ENCODE measurements around the gene ZNF222.
A peak's percentile ranks its signal among the peaks of the same experiment; 100 is the strongest.

ZNF222 gene

DNA sequence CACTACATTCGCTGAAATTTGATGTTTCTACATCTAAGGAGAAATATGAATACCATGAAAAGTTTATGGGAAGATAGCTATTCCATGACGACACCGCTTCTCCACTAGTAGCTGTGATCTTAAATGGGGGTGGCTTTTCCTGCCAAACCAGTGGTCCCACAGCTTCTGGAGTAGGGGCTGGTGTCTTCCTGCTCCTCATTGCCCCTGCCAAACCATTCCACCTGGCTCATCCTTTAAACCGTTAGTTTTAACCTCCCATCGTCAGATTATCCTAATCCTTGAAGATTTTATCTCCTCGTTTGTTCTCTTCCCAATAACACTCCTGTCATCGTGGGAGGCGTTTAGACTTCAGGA lies 23.0 kb upstream of the ZNF222 start:
- TF ChIP-seq, protein P1, sequence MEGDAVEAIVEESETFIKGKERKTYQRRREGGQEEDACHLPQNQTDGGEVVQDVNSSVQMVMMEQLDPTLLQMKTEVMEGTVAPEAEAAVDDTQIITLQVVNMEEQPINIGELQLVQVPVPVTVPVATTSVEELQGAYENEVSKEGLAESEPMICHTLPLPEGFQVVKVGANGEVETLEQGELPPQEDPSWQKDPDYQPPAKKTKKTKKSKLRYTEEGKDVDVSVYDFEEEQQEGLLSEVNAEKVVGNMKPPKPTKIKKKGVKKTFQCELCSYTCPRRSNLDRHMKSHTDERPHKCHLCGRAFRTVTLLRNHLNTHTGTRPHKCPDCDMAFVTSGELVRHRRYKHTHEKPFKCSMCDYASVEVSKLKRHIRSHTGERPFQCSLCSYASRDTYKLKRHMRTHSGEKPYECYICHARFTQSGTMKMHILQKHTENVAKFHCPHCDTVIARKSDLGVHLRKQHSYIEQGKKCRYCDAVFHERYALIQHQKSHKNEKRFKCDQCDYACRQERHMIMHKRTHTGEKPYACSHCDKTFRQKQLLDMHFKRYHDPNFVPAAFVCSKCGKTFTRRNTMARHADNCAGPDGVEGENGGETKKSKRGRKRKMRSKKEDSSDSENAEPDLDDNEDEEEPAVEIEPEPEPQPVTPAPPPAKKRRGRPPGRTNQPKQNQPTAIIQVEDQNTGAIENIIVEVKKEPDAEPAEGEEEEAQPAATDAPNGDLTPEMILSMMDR (conservative IDR thresholded peaks at IDR 0.05; ENCODE audit: low read depth, low read length): no peak
- peak overlapping the region; percentile 83 for H3K4me3 ChIP-seq (ENCODE audit: low read depth, low read length)
- peak; percentile 19 for DNase-seq (ENCODE audit: low read depth)

DNA sequence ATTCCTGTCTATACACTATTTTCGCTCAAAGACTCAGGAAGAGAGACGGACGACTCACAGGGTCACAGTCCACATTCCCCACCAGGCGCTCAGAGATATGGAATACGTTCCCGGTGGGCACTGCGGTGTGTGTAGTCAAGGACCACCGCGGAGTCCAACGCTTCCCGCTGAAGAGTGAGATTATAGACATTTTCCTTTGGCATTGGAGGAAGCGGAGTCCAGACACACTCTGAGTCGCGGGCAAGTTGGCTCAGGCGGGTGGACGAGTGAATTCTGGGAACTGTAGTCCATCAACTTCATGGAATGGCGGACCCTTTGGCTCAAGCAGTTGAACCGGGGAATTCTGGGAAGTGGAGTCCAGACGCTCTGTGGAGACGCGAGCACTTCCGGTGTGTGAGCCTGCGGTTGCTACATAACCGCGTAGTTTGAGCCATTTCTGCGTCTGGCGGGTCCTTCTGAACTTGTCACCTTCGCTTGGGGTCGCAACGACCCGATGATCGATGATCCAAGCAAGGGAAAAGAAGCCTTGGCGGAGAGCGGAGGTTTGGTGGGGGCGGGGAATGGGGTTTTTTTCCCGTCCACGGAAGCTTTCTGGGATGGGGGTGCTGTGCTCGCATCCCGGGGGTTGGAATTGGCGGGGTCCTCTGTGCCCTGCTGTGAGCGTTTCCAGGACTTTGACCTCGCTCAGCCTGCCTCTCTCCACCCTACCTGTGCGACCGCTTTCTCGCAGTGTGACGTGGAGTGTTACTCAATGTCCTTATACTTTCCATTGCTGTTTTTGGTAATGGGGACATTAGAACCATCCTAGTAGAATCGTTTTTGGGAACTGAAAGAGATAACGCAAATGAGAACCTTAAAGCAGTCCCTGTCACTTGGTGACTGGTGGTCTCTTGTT lies 22.4 kb upstream of the ZNF222 start, which contains the start of gene ZNF230:
Gene ZNF230 (plus strand): TSS at position 392 of the 895 bp plus-strand sequence. CDS start 4,122 bp downstream, outside the sequence.
- DNase-seq (ENCODE audit: low read depth): peak; percentile 97

DNA sequence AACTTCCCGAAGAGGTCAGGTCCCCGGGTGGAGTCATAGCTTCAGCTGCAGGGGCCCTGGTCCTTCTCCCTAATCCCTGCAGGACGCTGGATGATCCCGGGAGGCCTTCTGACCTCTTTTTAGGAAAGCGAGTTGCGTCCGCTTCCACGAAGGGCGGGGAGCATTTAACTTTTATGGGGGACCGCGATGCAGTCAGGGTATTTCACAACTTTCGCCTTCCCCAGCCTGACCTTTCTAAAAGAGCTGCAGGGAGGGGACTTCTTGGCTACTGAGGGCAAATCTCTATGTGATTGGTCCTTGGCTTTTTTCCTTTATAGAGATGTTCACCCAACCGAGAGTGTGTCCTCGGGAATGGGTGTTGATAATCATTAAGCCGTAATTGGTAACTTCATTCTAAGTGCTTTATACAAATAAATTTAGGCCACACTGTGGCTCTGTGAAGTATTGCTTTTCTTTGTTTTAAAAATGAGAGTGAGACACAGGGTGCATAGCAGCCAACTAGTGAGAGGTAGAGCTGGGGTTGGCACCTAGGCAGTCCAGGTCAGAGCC lies 21.6 kb upstream of the ZNF222 start:
- peak; percentile 11 for DNase-seq (ENCODE audit: low read depth)
- TF ChIP-seq, protein P1 (conservative IDR thresholded peaks at IDR 0.05; ENCODE audit: low read depth, low read length): no peak

More for the DNA sequence above, 22.4 kb upstream of the ZNF222 start, which contains the start of gene ZNF230:
- peak within 1 kb of the TSS; percentile 83 for H3K4me3 ChIP-seq (ENCODE audit: low read depth, low read length)
- TF ChIP-seq, protein P1 (conservative IDR thresholded peaks at IDR 0.05; ENCODE audit: low read depth, low read length): no peak

DNA sequence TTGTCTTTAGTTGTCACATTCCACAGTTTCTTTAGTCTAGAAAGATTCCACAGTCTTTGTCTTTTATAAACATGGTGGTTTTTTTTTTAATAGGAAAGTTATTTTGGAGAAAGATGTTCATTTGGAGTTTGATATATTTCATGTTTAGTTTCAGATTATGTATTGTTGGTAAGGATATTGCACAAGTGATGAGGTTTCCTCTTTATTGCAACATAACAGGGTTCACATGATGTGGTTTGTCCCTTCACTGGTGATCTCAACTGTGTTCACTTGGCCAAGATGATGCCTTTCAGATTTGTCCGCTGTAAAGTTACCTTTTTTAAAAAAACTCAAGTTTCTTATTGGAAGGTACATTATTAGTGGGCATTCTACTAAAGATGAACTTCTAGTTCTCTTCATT lies 19.2 kb upstream of the ZNF222 start:
- H3K4me3 ChIP-seq (ENCODE audit: low read depth, low read length): no peak overlapping the region
- TF ChIP-seq, protein P1 (conservative IDR thresholded peaks at IDR 0.05; ENCODE audit: low read depth, low read length): no peak
- peak; percentile 64 for DNase-seq (ENCODE audit: low read depth)

More for the DNA sequence above, 21.6 kb upstream of the ZNF222 start:
- H3K4me3 ChIP-seq (ENCODE audit: low read depth, low read length): peak overlapping the region; percentile 83

DNA sequence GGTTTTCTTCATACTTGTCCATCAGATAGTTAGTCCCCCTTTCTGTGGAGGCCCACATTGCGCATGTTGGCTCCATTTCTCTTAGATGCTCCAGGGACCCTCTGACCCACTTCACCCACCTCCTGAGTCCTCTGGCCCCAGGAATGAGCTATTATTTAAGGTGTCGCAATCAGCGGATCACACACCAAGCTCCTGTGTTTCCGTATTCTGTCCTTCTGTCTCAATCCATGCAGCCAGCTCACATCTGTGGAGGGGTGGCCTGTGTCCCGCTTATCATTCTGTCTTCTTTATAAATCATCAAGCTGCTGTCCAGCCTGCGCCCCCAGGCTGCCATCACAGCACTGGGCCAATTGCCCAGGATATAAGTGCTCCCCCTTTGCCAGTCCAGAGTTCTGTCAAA lies 17.7 kb upstream of the ZNF222 start:
- no peak for DNase-seq (ENCODE audit: low read depth)
- TF ChIP-seq, protein P1 (conservative IDR thresholded peaks at IDR 0.05; ENCODE audit: low read depth, low read length): no peak
- no peak overlapping the region for H3K4me3 ChIP-seq (ENCODE audit: low read depth, low read length)

DNA sequence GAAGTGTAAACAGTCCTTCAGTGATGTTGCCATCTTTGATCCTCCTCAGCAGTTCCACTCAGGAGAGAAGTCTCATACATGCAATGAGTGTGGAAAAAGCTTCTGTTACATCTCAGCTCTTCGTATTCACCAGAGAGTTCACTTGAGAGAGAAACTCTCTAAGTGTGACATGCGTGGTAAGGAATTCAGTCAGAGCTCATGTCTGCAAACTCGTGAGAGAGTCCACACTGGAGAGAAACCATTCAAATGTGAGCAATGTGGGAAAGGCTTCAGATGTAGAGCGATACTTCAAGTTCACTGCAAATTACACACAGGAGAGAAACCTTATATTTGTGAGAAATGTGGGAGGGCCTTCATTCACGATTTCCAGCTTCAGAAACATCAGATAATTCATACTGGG lies 14.7 kb upstream of the ZNF222 start:
- H3K4me3 ChIP-seq (ENCODE audit: low read depth, low read length): no peak overlapping the region
- no peak for DNase-seq (ENCODE audit: low read depth)
- TF ChIP-seq, protein P1 (conservative IDR thresholded peaks at IDR 0.05; ENCODE audit: low read depth, low read length): no peak

Data from choroid plexus epithelial cell (primary cell).